GM23338 (cell line): ENCODE measurements around the gene GPA33.

Experiments
- CREB1 ChIP-seq: fragments of 250-450 bp; sonication (Bioruptor Pico); IDR thresholded peaks from 2 replicates; pipeline ENCODE4 v1.5.0; 2020; ENCODE audit warnings: low read depth, mild to moderate bottlenecking, moderate library complexity
- EZH2 ChIP-seq: fragments of 200-600 bp; sonication (generic); IDR thresholded peaks from one replicate; pipeline ENCODE4 v1.8.0; 2017; ENCODE audit warnings: antibody characterized with exemption, mild to moderate bottlenecking, low read depth; ENCODE audit not compliant: unreplicated experiment
- EZH2phosphoT487 ChIP-seq: fragments of 200-600 bp; sonication (generic); IDR thresholded peaks from one replicate; pipeline ENCODE4 v1.8.1; 2018; ENCODE audit warnings: antibody characterized with exemption; ENCODE audit not compliant: unreplicated experiment
- JUNB ChIP-seq: IDR thresholded peaks from one replicate; pipeline ENCODE4 v1.6.1; 2016; ENCODE audit warnings: antibody characterized with exemption; ENCODE audit not compliant: unreplicated experiment
- POLR2AphosphoS5 ChIP-seq: IDR thresholded peaks from 2 replicates; pipeline ENCODE4 v1.6.1; 2016; ENCODE audit warnings: antibody characterized with exemption, low read depth
- ZNF331 ChIP-seq: fragments of 250-450 bp; sonication (Bioruptor Pico); IDR thresholded peaks from 2 replicates; pipeline ENCODE4 v1.5.0; 2020; ENCODE audit warnings: low read depth, mild to moderate bottlenecking, moderate library complexity
- TF ChIP-seq, protein P1 (sequence below), 2 experiments: fragments of 200-600 bp in 1 of 2; sonication (generic) in 1 of 2; conservative IDR thresholded peaks; 2 replicates each; pipeline versions ENCODE4 v1.5.1 to v1.6.1; 2016 to 2017; ENCODE audit warnings: antibody characterized with exemption in 2 of 2, low read depth in 2 of 2, mild to moderate bottlenecking in 2 of 2, moderate library complexity in 1 of 2
- TF ChIP-seq, protein P2 (sequence below): IDR thresholded peaks from 2 replicates; pipeline ENCODE4 v1.6.1; 2016; ENCODE audit warnings: antibody characterized with exemption

DNA sequence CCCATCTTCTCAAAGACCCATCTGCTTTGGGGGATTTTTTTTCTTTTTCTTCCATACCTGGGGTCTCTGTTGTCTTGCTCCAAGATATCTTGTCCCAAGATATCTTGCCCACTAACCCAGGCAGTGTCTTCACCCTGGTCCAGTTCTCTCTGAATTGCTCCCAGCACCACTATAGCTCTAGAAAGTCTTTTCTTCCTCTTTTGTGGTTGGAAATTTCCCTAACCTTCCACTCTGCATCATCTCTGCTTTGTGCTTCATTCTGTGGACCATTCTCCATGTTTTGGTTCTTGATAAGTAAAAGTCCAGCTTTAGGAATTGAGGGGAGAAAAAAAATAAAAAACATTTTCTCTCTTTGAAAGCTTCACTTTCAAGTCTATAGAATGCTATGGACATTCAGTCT is 24.5 kb upstream of the GPA33 start:
- TF ChIP-seq, protein P1, sequence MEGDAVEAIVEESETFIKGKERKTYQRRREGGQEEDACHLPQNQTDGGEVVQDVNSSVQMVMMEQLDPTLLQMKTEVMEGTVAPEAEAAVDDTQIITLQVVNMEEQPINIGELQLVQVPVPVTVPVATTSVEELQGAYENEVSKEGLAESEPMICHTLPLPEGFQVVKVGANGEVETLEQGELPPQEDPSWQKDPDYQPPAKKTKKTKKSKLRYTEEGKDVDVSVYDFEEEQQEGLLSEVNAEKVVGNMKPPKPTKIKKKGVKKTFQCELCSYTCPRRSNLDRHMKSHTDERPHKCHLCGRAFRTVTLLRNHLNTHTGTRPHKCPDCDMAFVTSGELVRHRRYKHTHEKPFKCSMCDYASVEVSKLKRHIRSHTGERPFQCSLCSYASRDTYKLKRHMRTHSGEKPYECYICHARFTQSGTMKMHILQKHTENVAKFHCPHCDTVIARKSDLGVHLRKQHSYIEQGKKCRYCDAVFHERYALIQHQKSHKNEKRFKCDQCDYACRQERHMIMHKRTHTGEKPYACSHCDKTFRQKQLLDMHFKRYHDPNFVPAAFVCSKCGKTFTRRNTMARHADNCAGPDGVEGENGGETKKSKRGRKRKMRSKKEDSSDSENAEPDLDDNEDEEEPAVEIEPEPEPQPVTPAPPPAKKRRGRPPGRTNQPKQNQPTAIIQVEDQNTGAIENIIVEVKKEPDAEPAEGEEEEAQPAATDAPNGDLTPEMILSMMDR (conservative IDR thresholded peaks at IDR 0.05; ENCODE audit: low read depth in 2 of 2) = no peak
- TF ChIP-seq ZNF331 (CRISPR knock-in tag) (no peak), JUNB (no peak), CREB1 (CRISPR knock-in tag) (no peak), EZH2phosphoT487 (no peak), POLR2AphosphoS5 (no peak), EZH2 (no peak)
- TF ChIP-seq, protein P2, sequence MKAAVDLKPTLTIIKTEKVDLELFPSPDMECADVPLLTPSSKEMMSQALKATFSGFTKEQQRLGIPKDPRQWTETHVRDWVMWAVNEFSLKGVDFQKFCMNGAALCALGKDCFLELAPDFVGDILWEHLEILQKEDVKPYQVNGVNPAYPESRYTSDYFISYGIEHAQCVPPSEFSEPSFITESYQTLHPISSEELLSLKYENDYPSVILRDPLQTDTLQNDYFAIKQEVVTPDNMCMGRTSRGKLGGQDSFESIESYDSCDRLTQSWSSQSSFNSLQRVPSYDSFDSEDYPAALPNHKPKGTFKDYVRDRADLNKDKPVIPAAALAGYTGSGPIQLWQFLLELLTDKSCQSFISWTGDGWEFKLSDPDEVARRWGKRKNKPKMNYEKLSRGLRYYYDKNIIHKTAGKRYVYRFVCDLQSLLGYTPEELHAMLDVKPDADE = no peak
